ENCODE measurements around the gene PPT2. TPM values are rescaled to one million over a fixed set of nuclear protein-coding genes. Genes with fewer than 3 reads are reported as not detected.
A peak's percentile ranks its signal among the peaks of the same experiment; 100 is the strongest.

The PPT2 gene
- total RNA-seq, 1 experiment from 2014 or later = 70.9 TPM

GRCh38 chr6:32203426-32204267 lies 49.7 kb downstream of the PPT2 start:
- Histone ChIP-seq H3K27ac (ENCODE audit: low read depth, low read length, poor library complexity, severe bottlenecking) (no peak overlapping the region), H3K4me1 (ENCODE audit: insufficient read depth, low read length, poor library complexity, severe bottlenecking) (peaks cover 9% of the 10 kb centered on the region), H3K36me3 (ENCODE audit: insufficient read depth, low read length, poor library complexity, severe bottlenecking) (no peaks in the 10 kb centered on the region), H3K4me3 (ENCODE audit: low read depth, low read length, poor library complexity, severe bottlenecking) (no peak overlapping the region), H3K9me3 (ENCODE audit: low read depth, low read length, poor library complexity, severe bottlenecking) (no peaks in the 10 kb centered on the region), H3K27me3 (replicated peaks; ENCODE audit: insufficient read depth, low read depth, low read length, poor library complexity) (no peaks in the 10 kb centered on the region)
- DNase-seq (ENCODE audit: low spot score) = peak; percentile 68
- CTCF ChIA-PET = no interaction called here
- POLR2A ChIA-PET (ENCODE audit: low non-redundant PET) = no interaction called here
- no TSS peak for BruUV-seq (replicated peaks)
- TF ChIP-seq CTCF (conservative IDR thresholded peaks at IDR 0.05; ENCODE audit: low read depth, low read length) = no peak
- no peak for TF ChIP-seq EZH2 (IDR thresholded peaks at IDR 0.05; ENCODE audit: borderline replicate concordance, low read depth, low read length, poor library complexity, severe bottlenecking)
- intact Hi-C loops (cut with micrococcal nuclease; ENCODE audit: unreplicated experiment) = no loop called here

- no peak for TF ChIP-seq CTCF (conservative IDR thresholded peaks at IDR 0.05; ENCODE audit: low read depth, low read length)
- TF ChIP-seq EZH2 (IDR thresholded peaks at IDR 0.05; ENCODE audit: borderline replicate concordance, low read depth, low read length, poor library complexity, severe bottlenecking) = no peak
- no peaks in the 10 kb centered on the region for H3K9me3 ChIP-seq (ENCODE audit: low read depth, low read length, poor library complexity, severe bottlenecking)
- no TSS peak for BruUV-seq (replicated peaks)
- no peak for DNase-seq (ENCODE audit: low spot score)
- H3K27ac ChIP-seq (ENCODE audit: low read depth, low read length, poor library complexity, severe bottlenecking) = no peak overlapping the region
- no peaks in the 10 kb centered on the region for H3K27me3 ChIP-seq (replicated peaks; ENCODE audit: insufficient read depth, low read depth, low read length, poor library complexity)
- POLR2A ChIA-PET (ENCODE audit: low non-redundant PET) = no interaction called here
- no peaks in the 10 kb centered on the region for H3K36me3 ChIP-seq (ENCODE audit: insufficient read depth, low read length, poor library complexity, severe bottlenecking)
- intact Hi-C loops (cut with micrococcal nuclease; ENCODE audit: unreplicated experiment) = no loop called here
- peaks cover 9% of the 10 kb centered on the region for H3K4me1 ChIP-seq (ENCODE audit: insufficient read depth, low read length, poor library complexity, severe bottlenecking)
- H3K4me3 ChIP-seq (ENCODE audit: low read depth, low read length, poor library complexity, severe bottlenecking) = no peak overlapping the region
- CTCF ChIA-PET = no interaction called here
Measured at GRCh38 chr6:32204268-32204715, 50.4 kb downstream of the PPT2 start.

DNA sequence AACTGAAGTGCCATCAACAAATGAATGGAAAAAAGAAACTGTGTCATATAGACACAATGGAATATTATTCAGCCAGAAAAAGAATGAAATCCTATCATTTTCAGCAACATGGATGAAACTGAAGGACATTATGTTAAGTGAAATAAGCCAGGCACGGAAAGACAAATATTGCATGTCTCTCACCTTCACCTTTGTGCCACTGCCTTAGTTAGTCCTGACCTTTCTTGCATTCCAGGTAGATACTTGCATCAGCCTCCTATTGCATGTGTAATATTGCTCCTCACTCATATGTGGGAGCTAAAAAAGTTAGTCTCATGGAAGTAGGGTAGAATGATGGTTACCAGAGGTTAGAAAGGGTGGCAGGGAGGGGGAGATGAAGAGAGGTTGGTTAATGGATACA lies 55.1 kb downstream of the PPT2 start:
- intact Hi-C loops (cut with micrococcal nuclease; ENCODE audit: unreplicated experiment) = no loop called here
- ChIA-PET POLR2A (ENCODE audit: low non-redundant PET) (no interaction called here), CTCF (no interaction called here)
- no peaks in the 10 kb centered on the region for H3K36me3 ChIP-seq (ENCODE audit: insufficient read depth, low read length, poor library complexity, severe bottlenecking)
- no peaks in the 10 kb centered on the region for H3K9me3 ChIP-seq (ENCODE audit: low read depth, low read length, poor library complexity, severe bottlenecking)
- H3K4me3 ChIP-seq (ENCODE audit: low read depth, low read length, poor library complexity, severe bottlenecking) = no peak overlapping the region
- no peaks in the 10 kb centered on the region for H3K4me1 ChIP-seq (ENCODE audit: insufficient read depth, low read length, poor library complexity, severe bottlenecking)
- TF ChIP-seq CTCF (conservative IDR thresholded peaks at IDR 0.05; ENCODE audit: low read depth, low read length) = no peak
- TF ChIP-seq EZH2 (IDR thresholded peaks at IDR 0.05; ENCODE audit: borderline replicate concordance, low read depth, low read length, poor library complexity, severe bottlenecking) = no peak
- H3K27me3 ChIP-seq (replicated peaks; ENCODE audit: insufficient read depth, low read depth, low read length, poor library complexity) = no peaks in the 10 kb centered on the region
- H3K27ac ChIP-seq (ENCODE audit: low read depth, low read length, poor library complexity, severe bottlenecking) = no peak overlapping the region
- DNase-seq (ENCODE audit: low spot score) = no peak
- BruUV-seq (replicated peaks) = no TSS peak
